Measurements from ENCODE around the gene GARIN6.
"Not testable (repeated sequence)": the region's sequence is repeated elsewhere in the genome, so short reads cannot be mapped to it uniquely, and the experiment has no call there.

The GARIN6 gene

DNA sequence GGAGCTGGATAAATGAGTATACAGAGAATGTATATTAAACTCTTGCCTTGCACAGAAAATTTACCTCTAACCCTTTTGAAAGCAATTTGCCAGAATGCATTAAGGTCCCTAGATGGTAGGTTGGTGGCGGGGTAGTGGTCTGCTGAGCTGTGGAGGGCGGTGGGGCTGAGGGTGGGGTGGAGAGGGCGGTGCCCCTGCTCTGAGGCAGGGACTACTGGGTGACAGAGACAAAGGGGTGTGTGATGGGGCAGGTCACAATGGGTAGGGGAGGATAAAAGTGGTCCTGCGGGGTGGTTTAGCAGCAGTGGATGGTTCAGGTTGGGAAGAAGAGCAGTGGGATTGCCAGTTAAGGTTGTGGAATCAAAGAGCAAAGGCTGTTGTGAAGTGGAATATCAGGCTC lies at the start of gene GARIN6:
Gene GARIN6, plus strand, starts transcription at position 301 of the 400 bp plus-strand sequence. CDS start 422 bp downstream, outside the sequence.
- no peak for DNase-seq
- intact Hi-C loops (cut with DNase I) = no loop called here

GRCh38 chr12:99598785-99599184 lies 48.8 kb upstream of the GARIN6 start:
- intact Hi-C loops (cut with DNase I) = no loop called here
- no peak for DNase-seq

DNA sequence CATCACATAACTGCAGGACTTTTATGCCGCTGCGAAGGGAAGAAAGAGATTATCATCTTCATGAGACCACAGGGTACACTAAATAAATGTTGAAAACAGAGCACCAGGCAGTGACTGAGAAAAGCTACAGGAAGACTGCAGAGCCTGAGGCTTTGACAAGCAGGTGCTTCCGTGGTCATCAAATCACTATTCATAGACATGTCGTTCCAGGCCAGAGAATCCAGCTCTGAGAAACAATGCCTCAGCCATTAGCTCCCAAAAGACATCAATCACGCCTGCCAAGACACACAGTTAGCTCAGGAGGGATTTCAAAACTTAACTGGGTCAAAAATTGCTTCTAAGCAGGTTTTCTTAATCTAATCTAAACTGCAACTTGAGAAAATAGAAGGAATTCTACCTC lies 47.2 kb upstream of the GARIN6 start:
- peak in 1 of 42 donors; percentile 9 for DNase-seq
- intact Hi-C loops (cut with DNase I) = no loop called here

DNA sequence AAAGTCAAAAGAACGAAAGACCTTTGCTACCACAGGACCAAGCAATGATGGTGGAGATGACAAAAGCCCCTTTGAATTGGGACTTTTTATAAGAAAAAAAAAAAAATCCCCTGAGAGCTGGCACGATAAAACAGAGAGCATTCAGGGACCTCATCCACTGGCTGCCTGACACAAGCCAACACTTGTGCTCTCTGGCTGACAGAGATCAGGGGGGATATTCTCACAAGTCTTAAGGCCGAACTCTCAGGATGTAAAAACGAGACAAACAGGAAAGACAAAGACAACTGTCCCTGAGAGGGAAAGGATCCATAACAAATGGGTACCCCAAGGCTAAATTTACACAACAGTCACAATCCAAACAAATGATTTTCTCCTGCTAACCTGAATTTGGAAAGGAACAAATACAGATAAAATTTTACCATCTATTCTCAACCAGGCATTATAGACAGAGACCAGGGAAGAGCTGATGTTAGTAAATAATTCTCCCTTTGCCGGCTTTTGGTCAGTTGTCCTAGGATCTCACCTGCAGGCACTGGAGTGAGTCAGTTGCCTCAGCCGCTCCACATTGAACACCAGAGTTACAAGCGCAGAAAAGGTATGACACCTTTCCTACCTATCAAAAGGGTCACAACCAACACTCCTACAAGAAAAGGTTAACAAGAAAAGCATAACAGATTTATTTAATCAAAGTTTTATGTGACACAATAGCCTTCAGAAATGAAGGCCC lies 37.9 kb upstream of the GARIN6 start:
- DNase-seq = no peak
- intact Hi-C loops (cut with DNase I) = no loop called here

- intact Hi-C loops (cut with DNase I) = no loop called here
These were observed 36.4 kb upstream of the GARIN6 start for GRCh38 chr12:99611117-99611516.

DNA sequence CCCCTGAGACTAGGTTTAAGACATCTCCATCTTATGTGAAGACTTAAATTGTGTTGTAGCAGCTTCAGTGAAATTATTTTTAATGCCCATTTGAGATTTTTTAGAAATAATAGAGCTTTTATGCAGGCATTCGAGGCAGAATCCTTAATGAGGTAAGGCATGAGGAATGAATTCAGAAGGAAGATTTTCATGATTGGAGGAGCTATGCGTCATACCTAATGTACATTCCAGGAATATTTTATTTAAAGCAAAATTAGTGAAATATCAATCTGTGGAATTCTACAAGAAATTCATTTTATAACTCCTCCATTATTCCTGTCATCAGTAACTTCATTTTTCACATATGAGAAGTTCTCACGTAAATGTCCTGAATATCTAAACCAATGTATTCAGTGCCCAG lies 36.0 kb upstream of the GARIN6 start:
- DNase-seq = no peak
- intact Hi-C loops (cut with DNase I) = no loop called here

More at GRCh38 chr12:99611117-99611516, 36.4 kb upstream of the GARIN6 start:
- DNase-seq = no peak

DNA sequence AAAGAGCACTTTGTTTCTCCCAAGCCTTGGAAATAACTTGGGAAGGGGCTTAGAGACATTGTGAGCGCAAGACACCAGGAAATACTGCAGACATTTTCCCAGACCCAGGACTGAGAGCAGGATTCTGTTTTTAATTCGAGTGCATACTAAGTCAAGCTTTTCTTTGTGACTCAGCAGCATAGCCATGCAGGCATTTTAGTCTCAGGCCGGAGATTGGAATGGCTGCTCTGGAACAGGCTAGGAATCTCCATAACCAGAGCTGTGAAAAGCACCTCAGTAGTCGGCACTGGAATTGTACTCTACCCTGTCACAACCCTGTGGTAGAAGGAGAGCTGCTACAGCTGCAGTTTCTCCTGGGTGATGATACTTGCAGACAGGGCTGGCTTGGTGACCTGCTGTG lies 28.9 kb upstream of the GARIN6 start:
- no peak for DNase-seq
- intact Hi-C loops (cut with DNase I) = no loop called here

DNA sequence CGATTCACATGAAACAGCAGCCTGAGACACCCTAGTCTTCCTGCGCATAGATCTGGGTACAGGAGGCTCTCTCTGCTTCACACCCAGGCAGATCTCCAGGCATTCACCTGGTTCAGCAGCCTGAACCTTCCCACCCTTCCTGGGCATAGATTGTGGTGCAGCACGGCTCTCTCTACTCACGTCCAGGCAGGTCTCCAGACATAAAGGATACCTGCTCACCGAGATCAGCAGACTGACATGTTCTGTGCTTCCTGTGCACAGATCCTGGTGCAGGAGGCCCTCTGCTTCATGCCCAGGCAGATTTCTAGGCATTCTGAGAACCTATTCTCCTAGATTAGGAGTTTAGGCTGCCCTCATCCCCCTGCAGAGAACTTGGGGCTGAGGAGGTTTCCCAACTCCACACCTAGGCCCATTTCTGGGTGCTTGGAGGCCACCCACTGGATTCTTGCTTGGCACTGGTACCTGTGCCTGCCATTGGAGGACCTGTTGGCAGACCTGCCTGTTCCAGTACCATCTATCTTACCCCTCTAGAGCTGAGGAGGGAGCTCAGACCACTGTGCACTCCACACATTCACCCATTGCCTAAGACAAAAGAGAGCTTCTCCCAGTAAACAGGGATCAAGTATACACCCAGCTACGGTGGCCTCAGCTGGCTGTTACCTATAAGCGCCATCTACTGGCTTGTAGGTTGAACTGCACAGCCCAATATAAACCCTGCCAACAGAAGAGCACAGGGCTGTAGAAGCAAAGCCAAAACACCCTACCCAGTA lies 28.0 kb upstream of the GARIN6 start:
- intact Hi-C loops (cut with DNase I) = no loop called here
- peak in 16 of 42 donors; percentile 3 to 48 (median 16) for DNase-seq

DNA sequence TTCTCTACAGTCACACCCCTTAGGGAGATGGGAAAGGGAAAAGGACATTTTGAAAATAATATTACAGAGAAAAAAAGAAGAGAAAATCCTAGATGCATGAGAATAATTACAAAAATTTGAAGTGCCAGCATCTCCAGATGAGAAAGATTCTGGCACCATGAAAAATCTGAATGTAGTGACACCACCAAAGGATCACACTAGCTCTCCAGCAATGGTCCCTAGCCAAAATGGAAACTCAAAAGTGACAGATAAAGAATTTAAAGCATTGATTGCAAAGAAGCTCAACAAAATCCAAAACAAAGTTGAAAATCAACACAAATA lies 27.4 kb upstream of the GARIN6 start:
- DNase-seq = no peak
- intact Hi-C loops (cut with DNase I) = no loop called here

DNA sequence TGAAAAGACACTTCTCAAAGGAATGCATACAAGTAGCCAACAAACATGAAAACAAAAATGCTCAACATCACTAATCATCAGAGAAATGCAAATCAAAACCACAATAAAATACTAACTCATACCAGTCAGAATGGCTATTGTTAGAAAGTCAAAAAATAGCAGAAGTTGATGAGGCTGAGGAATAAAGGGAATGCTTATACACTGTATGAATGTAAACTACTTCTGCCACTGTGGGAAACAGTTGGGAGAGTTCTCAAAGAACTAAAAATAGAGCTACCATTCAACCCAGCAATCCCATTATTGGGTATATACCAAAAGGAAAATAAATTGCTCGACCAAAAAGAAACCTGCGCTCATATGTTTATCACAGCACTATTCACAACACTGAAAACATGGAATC lies 23.0 kb upstream of the GARIN6 start:
- intact Hi-C loops (cut with DNase I); DNase-seq: not testable (repeated sequence)

DNA sequence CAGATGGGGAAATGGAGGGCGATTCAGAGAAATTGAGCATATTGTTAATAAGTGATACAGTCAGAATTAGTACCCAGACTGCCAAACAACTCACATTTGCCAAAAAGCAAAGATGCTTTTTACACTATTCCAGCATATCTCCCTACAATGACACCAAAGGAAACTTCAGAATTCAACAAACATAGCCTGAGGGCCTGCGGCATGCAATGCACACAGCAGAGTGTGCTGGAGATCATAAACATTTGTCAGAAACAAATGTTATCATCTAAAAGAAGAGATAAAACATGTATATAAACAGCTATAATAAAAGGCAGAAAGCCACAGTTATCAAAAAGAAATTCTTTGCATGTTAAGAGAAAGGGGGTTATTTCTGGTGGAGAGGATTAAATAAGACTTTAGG lies 20.1 kb upstream of the GARIN6 start:
- no peak for DNase-seq
- intact Hi-C loops (cut with DNase I) = no loop called here

DNA sequence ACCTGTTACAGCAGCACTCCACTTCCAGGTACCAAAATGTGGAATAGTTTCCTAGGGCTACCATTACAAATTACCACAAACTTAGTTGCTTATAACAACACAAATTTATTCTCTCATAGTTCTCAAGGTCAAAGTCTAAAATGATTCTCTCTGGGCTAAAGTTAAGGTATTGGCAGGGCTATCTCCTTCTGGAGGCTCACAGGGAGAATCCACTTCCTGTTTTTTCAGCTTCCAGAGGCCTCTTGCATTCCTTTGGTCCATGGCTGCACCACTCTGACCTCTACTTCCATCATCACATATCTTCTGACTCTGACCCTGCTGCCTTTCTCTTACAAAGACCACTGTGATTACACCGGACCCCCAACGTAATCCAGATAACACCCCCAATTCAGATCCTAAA lies 2.9 kb upstream of the GARIN6 start:
- intact Hi-C loops (cut with DNase I) = no loop called here
- no peak for DNase-seq

- DNase-seq = no peak
- intact Hi-C loops (cut with DNase I) = no loop called here
These were observed 630 bp downstream of the GARIN6 start for GRCh38 chr12:99648183-99648582.

GRCh38 chr12:99649551-99649950 lies 2.0 kb downstream of the GARIN6 start:
- no peak for DNase-seq
- intact Hi-C loops (cut with DNase I) = no loop called here

DNA sequence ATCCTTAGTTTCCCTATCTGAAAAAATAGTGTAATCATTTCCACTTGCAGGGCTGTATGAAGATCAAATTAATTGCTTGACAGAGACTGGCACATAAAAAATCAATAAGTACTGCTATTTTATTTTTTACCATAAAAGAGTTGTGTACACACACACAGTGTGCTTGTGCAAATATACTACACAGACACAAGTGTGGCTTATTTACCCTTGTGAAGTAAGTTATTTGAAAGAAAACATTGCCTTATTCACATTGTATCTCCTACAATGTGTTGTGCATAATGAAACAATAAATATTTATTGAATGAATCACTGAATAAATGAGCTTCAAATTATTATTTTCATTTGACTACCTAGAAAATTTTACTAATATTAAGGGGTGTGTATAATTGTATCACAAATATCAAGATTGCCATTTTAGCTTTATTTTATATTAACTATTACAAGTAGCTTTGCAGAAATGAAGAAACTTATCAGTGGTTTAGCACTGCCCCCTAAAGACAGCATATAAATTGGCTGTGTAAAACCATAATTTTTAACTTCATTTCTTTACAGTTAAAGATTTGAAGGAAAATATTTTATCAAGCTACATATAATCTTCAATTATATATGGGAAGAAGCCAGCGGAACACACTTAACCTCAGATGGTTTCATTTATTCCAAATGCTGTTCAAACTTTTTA lies 11.3 kb downstream of the GARIN6 start:
- no peak for DNase-seq
- intact Hi-C loops (cut with DNase I) = no loop called here

GRCh38 chr12:99670635-99671034 lies 23.1 kb downstream of the GARIN6 start:
- intact Hi-C loops (cut with DNase I) = no loop called here
- DNase-seq = no peak

GRCh38 chr12:99680276-99680675 lies 32.7 kb downstream of the GARIN6 start:
- intact Hi-C loops (cut with DNase I) = no loop called here
- DNase-seq = no peak

DNA sequence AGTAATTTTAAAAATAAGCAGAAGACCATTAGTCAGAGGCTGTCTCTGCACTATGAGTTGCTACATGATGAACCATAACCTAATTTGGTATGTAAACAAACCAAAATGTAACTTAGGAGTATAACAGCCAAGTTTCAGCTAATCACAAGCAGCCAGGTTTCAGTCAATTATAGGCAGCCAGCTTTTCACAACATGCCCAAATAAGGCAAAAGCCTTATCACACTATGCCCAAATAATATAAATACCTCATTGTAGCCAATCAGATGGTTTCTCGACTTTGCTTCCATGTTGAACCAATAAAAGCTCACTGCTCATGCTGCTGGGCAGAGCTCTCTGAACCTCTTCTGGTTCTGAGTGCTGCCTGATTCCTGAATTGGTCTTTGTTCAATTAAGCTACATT lies 38.6 kb downstream of the GARIN6 start:
- no peak for DNase-seq
- intact Hi-C loops (cut with DNase I) = no loop called here

DNA sequence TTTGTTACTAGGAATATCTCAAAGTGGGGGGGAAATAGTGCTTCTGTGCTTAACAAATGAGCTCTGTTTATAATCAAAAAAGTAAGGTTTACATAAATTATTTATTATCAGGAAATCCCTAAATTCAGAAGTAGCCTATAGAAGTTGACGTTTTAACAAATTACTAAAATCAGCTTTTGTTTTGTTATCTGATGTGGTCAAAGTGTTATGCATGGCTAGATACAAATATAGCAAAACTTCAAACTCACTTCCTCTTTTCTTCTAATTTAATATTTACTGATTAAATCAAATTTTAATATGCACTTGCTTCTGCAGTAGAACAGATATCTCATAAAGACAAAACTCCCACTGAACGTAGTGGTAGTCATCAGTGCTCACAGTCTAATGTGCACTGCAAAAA lies 47.5 kb downstream of the GARIN6 start:
- intact Hi-C loops (cut with DNase I) = no loop called here
- no peak for DNase-seq

Measured in head of caudate nucleus (tissue), 42 donors.